Thyroid gland (tissue), 4 donors: ENCODE results near the gene PDF.

Experiments
- POLR2A ChIP-seq, 2 donors: fragments of 450-650 bp; IDR thresholded peaks; one replicate each; pipeline ENCODE4 v1.6.1; 2017; ENCODE audit warnings: antibody characterized with exemption in 2 of 2, mild to moderate bottlenecking in 2 of 2, moderate library complexity in 1 of 2
- TF ChIP-seq, protein P1 (sequence below), 6 experiments: fragments of 200-600 bp in 3 of 6; fragments of 450-650 bp in 3 of 6; sonication (generic) in 3 of 6; IDR thresholded peaks; one replicate each; pipeline ENCODE4 v1.5.1; 2016 to 2019; ENCODE audit warnings: antibody characterized with exemption in 6 of 6, mild to moderate bottlenecking in 2 of 6, inconsistent platforms in 1 of 6, moderate library complexity in 1 of 6

DNA sequence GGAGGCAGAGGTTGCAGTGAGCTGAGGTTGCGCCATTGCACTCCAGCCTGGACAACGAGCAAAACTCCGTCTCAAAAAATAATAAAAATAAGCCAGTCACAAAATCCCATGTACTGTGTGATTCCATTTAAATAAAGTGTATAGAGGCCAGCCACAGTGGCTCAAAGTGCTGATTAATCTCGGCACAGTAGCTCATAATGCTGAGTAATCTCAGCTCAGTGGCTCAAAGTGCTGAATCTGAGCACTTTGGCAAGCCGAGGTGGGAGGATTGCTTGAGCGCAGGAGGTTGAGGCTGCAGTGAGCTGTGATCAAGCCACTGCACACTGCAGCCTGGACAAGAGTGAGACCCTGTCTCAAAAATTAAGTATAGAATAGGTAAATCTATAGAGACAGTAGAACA is 16.3 kb upstream of the PDF start:
- TF ChIP-seq, protein P1, sequence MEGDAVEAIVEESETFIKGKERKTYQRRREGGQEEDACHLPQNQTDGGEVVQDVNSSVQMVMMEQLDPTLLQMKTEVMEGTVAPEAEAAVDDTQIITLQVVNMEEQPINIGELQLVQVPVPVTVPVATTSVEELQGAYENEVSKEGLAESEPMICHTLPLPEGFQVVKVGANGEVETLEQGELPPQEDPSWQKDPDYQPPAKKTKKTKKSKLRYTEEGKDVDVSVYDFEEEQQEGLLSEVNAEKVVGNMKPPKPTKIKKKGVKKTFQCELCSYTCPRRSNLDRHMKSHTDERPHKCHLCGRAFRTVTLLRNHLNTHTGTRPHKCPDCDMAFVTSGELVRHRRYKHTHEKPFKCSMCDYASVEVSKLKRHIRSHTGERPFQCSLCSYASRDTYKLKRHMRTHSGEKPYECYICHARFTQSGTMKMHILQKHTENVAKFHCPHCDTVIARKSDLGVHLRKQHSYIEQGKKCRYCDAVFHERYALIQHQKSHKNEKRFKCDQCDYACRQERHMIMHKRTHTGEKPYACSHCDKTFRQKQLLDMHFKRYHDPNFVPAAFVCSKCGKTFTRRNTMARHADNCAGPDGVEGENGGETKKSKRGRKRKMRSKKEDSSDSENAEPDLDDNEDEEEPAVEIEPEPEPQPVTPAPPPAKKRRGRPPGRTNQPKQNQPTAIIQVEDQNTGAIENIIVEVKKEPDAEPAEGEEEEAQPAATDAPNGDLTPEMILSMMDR (IDR thresholded peaks at IDR 0.05) = no peak
- TF ChIP-seq POLR2A (IDR thresholded peaks at IDR 0.05) = no peak
